Measurements from ENCODE around the gene MTUS2.

Gene MTUS2

GRCh38 chr13:29527916-29528315, 707.8 kb downstream of the MTUS2 start:
- Histone ChIP-seq H3K27me3 (ENCODE audit: insufficient read depth, low read length) (no peaks in the 10 kb centered on the region), H3K4me3 (ENCODE audit: low read depth, low read length) (no peak overlapping the region), H3K4me1 (ENCODE audit: control insufficient read depth, insufficient read depth, low read length, unreplicated experiment) (peaks cover 19% of the 10 kb centered on the region), H2AFZ (ENCODE audit: low read length, unreplicated experiment) (no peak overlapping the region), H3K79me2 (ENCODE audit: control insufficient read depth, insufficient read depth, low read length, unreplicated experiment) (no peaks in the 10 kb centered on the region), H3K27ac (ENCODE audit: low read depth, low read length) (no peak overlapping the region), H3K36me3 (ENCODE audit: insufficient read depth, low read length) (no peaks in the 10 kb centered on the region)

DNA sequence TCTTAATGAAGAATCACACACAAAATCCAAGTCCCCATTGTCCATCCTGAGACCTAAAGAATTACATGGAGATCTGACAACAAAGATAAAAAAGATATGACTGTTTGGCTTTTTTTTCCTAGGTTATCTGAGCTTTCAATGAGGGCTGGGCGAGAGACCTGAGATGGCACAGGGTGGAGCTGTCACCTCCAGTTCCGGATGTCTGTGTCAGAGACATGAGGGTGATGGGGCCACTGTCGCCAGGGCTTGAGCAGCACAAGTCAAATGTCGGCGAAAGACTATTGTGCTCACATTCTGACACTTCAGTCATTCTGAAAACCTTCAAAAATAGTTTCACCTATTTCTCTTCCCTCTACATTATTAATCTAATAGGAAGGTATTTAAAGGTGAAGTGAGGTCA, 709.6 kb downstream of the MTUS2 start:
- peaks cover 1% of the 10 kb centered on the region for H3K4me1 ChIP-seq (ENCODE audit: control insufficient read depth, insufficient read depth, low read length, unreplicated experiment)
- no peak overlapping the region for H3K27ac ChIP-seq (ENCODE audit: low read depth, low read length)
- H3K4me3 ChIP-seq (ENCODE audit: low read depth, low read length), result no peak overlapping the region
- no peaks in the 10 kb centered on the region for H3K27me3 ChIP-seq (ENCODE audit: insufficient read depth, low read length)
- H2AFZ ChIP-seq (ENCODE audit: low read length, unreplicated experiment), result no peak overlapping the region
- H3K79me2 ChIP-seq (ENCODE audit: control insufficient read depth, insufficient read depth, low read length, unreplicated experiment), result no peaks in the 10 kb centered on the region
- H3K36me3 ChIP-seq (ENCODE audit: insufficient read depth, low read length), result no peaks in the 10 kb centered on the region; the same call in 1 of the 2 replicates

GRCh38 chr13:29530901-29531300, 710.8 kb downstream of the MTUS2 start:
- no peaks in the 10 kb centered on the region for H3K79me2 ChIP-seq (ENCODE audit: control insufficient read depth, insufficient read depth, low read length, unreplicated experiment)
- H3K27ac ChIP-seq (ENCODE audit: low read depth, low read length), result no peak overlapping the region
- no peaks in the 10 kb centered on the region for H3K4me1 ChIP-seq (ENCODE audit: control insufficient read depth, insufficient read depth, low read length, unreplicated experiment)
- no peak overlapping the region for H3K4me3 ChIP-seq (ENCODE audit: low read depth, low read length)
- H3K36me3 ChIP-seq (ENCODE audit: insufficient read depth, low read length), result no peaks in the 10 kb centered on the region; the same call in 1 of the 2 replicates
- H3K27me3 ChIP-seq (ENCODE audit: insufficient read depth, low read length), result no peaks in the 10 kb centered on the region
- H2AFZ ChIP-seq (ENCODE audit: low read length, unreplicated experiment), result no peak overlapping the region

DNA sequence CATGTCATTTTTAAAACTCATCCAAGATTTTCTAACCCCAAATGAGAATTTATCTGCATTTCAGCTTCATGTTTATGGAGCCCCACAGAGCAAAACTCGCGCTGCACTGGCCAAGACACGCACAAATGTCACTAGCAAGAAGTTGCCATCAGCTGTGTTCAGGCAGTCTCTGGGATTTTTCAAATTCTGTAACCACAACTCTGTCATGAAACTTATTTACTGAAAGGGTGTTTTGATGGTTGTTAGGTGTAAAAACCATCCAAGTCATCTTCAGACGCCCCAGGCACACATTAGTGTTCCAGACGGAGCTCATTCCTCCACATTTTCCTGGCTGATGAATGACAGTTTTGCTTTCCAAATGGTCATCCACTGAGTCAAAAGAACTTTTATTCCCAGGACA, 712.0 kb downstream of the MTUS2 start:
- Histone ChIP-seq H3K79me2 (ENCODE audit: control insufficient read depth, insufficient read depth, low read length, unreplicated experiment) (no peaks in the 10 kb centered on the region), H3K36me3 (ENCODE audit: insufficient read depth, low read length) (no peaks in the 10 kb centered on the region; the same call in 1 of the 2 replicates)

GRCh38 chr13:29532821-29533220, 712.7 kb downstream of the MTUS2 start:
- H3K36me3 ChIP-seq (ENCODE audit: insufficient read depth, low read length), result no peaks in the 10 kb centered on the region; the same call in 1 of the 2 replicates
- H3K27me3 ChIP-seq (ENCODE audit: insufficient read depth, low read length), result no peaks in the 10 kb centered on the region
- H3K4me3 ChIP-seq (ENCODE audit: low read depth, low read length), result no peak overlapping the region
- no peak overlapping the region for H3K27ac ChIP-seq (ENCODE audit: low read depth, low read length)
- no peaks in the 10 kb centered on the region for H3K4me1 ChIP-seq (ENCODE audit: control insufficient read depth, insufficient read depth, low read length, unreplicated experiment)
- peaks cover 7% of the 10 kb centered on the region for H3K79me2 ChIP-seq (ENCODE audit: control insufficient read depth, insufficient read depth, low read length, unreplicated experiment)
- no peak overlapping the region for H2AFZ ChIP-seq (ENCODE audit: low read length, unreplicated experiment)

More for the DNA sequence above, 712.0 kb downstream of the MTUS2 start:
- no peak overlapping the region for H3K27ac ChIP-seq (ENCODE audit: low read depth, low read length)
- no peaks in the 10 kb centered on the region for H3K27me3 ChIP-seq (ENCODE audit: insufficient read depth, low read length)
- no peak overlapping the region for H2AFZ ChIP-seq (ENCODE audit: low read length, unreplicated experiment)
- H3K4me3 ChIP-seq (ENCODE audit: low read depth, low read length), result no peak overlapping the region
- H3K4me1 ChIP-seq (ENCODE audit: control insufficient read depth, insufficient read depth, low read length, unreplicated experiment), result no peaks in the 10 kb centered on the region

DNA sequence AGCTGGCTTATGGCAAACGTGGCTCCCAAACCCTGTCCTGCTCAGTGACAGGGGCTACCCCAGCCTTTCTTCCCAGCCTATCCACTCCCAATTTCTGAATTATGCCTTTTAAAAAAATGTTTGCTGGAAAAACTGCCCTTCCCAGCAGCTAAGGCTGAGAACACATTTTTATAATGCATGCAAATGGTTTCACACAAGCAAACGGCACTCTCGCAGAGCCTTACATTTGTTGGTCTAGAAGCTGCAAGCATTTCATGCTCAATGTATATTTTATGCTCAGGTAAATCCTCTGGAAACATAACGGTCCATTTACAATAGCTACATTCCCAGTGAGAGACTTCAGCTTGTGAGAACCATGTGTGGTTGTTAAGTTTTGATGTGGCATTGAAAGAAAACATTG, 713.9 kb downstream of the MTUS2 start:
- H2AFZ ChIP-seq (ENCODE audit: low read length, unreplicated experiment), result no peak overlapping the region
- H3K4me1 ChIP-seq (ENCODE audit: control insufficient read depth, insufficient read depth, low read length, unreplicated experiment), result no peaks in the 10 kb centered on the region
- no peaks in the 10 kb centered on the region for H3K27me3 ChIP-seq (ENCODE audit: insufficient read depth, low read length)
- no peaks in the 10 kb centered on the region; the same call in 1 of the 2 replicates for H3K36me3 ChIP-seq (ENCODE audit: insufficient read depth, low read length)
- H3K4me3 ChIP-seq (ENCODE audit: low read depth, low read length), result no peak overlapping the region
- H3K27ac ChIP-seq (ENCODE audit: low read depth, low read length), result no peak overlapping the region
- peaks cover 16% of the 10 kb centered on the region for H3K79me2 ChIP-seq (ENCODE audit: control insufficient read depth, insufficient read depth, low read length, unreplicated experiment)

DNA sequence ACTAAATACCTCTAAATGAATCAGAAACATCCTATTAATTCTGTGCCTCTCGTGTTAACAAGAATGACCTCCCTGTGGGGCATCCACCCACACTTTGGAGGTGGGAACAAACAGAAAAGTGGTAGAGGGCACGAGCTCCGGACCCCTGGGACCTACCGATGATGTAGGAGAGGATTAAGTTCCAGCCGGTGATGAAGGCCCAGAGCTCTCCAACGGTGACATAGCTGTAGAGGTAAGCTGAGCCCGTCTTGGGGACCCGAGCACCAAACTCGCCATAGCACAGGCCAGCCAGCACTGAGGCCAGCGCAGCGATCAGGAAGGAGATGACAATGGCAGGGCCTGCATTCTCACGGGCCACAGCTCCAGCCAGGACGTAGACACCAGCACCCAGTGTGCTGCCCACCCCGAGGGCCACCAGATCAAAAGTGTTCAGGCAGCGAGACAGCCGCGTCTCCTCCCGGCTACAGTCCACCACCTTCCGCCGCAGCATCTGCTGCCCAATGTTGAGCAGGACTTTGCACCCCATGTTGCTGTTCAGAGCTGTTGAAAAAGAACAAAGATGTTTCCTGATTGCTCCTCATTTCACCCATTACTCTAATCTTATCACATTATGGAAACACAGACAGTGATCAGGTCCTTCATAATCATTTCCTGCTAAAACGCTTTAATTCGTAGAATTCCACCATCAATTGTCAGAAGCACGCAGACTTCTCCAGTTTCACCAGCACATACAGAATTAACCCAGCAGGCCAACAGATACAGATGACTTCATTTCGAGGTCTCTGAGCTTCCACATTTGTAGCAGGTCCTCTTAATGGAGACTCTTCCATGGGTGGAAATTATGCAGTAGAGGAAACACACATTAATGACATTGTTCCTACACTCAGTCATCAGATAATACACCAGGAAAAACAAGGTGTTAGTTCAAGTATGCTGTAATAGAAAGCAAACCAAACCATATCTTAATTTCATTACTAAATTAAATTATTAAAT, 715.8 kb downstream of the MTUS2 start:
- Histone ChIP-seq H3K79me2 (ENCODE audit: control insufficient read depth, insufficient read depth, low read length, unreplicated experiment) (peaks cover 23% of the 10 kb centered on the region), H3K4me3 (ENCODE audit: low read depth, low read length) (no peak overlapping the region), H3K27me3 (ENCODE audit: insufficient read depth, low read length) (no peaks in the 10 kb centered on the region), H3K27ac (ENCODE audit: low read depth, low read length) (no peak overlapping the region), H3K4me1 (ENCODE audit: control insufficient read depth, insufficient read depth, low read length, unreplicated experiment) (no peaks in the 10 kb centered on the region), H3K36me3 (ENCODE audit: insufficient read depth, low read length) (no peaks in the 10 kb centered on the region; the same call in 1 of the 2 replicates), H2AFZ (ENCODE audit: low read length, unreplicated experiment) (no peak overlapping the region)

DNA sequence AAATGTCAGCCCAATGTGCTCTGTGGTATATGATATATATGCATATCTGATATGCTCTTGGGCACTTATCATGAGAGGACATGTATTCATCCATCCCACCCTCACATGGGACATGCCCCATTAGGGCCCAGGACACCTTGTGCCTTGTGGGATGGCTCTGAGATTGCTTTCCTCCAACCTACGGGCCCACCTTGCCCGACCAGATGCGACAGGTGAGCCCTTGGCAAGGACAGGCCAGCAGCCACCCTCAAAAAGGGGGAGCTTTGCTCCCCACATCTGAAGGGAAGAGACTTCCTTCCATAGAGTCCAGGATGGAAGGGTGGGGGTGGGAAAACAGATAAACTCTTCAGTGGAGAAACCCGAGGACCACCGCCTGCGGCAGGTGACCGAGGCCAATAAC, 716.7 kb downstream of the MTUS2 start:
- Histone ChIP-seq H3K4me1 (ENCODE audit: control insufficient read depth, insufficient read depth, low read length, unreplicated experiment) (no peaks in the 10 kb centered on the region), H3K79me2 (ENCODE audit: control insufficient read depth, insufficient read depth, low read length, unreplicated experiment) (peaks cover 29% of the 10 kb centered on the region), H3K36me3 (ENCODE audit: insufficient read depth, low read length) (no peaks in the 10 kb centered on the region; the same call in 1 of the 2 replicates), H3K27me3 (ENCODE audit: insufficient read depth, low read length) (no peaks in the 10 kb centered on the region), H2AFZ (ENCODE audit: low read length, unreplicated experiment) (no peak overlapping the region), H3K27ac (ENCODE audit: low read depth, low read length) (no peak overlapping the region), H3K4me3 (ENCODE audit: low read depth, low read length) (no peak overlapping the region)

- H3K4me1 ChIP-seq (ENCODE audit: control insufficient read depth, insufficient read depth, low read length, unreplicated experiment), result peaks cover 2% of the 10 kb centered on the region
- H2AFZ ChIP-seq (ENCODE audit: low read length, unreplicated experiment), result no peak overlapping the region
- no peaks in the 10 kb centered on the region for H3K27me3 ChIP-seq (ENCODE audit: insufficient read depth, low read length)
- H3K27ac ChIP-seq (ENCODE audit: low read depth, low read length), result no peak overlapping the region
- H3K79me2 ChIP-seq (ENCODE audit: control insufficient read depth, insufficient read depth, low read length, unreplicated experiment), result peaks cover 34% of the 10 kb centered on the region
- no peaks in the 10 kb centered on the region; the same call in 1 of the 2 replicates for H3K36me3 ChIP-seq (ENCODE audit: insufficient read depth, low read length)
- no peak overlapping the region for H3K4me3 ChIP-seq (ENCODE audit: low read depth, low read length)
Observed at GRCh38 chr13:29537736-29538651, 717.9 kb downstream of the MTUS2 start.

DNA sequence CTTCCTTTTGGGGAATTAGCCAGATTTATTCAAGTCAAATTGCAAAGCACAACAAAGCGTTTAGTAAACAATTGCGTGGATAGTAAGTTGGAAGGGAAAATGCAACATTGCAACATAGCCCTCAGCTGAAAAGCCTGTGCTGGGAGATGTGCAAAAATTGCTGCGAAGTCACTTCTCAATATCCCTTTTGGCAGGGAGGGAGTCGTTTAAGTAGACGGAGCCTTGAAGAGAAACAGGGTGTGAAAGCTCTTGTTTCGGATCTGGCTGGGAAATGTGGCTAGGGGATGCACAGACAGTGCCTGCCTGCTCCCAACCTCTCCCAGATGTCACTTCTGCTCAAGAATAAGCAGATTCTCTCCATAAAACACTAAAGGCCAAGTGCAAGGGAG, 718.5 kb downstream of the MTUS2 start:
- peaks cover 8% of the 10 kb centered on the region for H3K4me1 ChIP-seq (ENCODE audit: control insufficient read depth, insufficient read depth, low read length, unreplicated experiment)
- H3K27me3 ChIP-seq (ENCODE audit: insufficient read depth, low read length), result no peaks in the 10 kb centered on the region
- H2AFZ ChIP-seq (ENCODE audit: low read length, unreplicated experiment), result no peak overlapping the region
- no peak overlapping the region for H3K27ac ChIP-seq (ENCODE audit: low read depth, low read length)
- peaks cover 40% of the 10 kb centered on the region for H3K79me2 ChIP-seq (ENCODE audit: control insufficient read depth, insufficient read depth, low read length, unreplicated experiment)
- no peaks in the 10 kb centered on the region; the same call in 1 of the 2 replicates for H3K36me3 ChIP-seq (ENCODE audit: insufficient read depth, low read length)
- H3K4me3 ChIP-seq (ENCODE audit: low read depth, low read length), result no peak overlapping the region
